Measurements from ENCODE around the gene COLEC12. TPM values are rescaled to one million over a fixed set of nuclear protein-coding genes. Genes with fewer than 3 reads are reported as not detected.

Gene COLEC12
- total and polyA plus RNA-seq, 10 of the 15 experiments (the other 5 are each of a cell fraction or from before 2014, with no cell fraction given) = 0.04 to 0.05 TPM; not detected in 8

DNA sequence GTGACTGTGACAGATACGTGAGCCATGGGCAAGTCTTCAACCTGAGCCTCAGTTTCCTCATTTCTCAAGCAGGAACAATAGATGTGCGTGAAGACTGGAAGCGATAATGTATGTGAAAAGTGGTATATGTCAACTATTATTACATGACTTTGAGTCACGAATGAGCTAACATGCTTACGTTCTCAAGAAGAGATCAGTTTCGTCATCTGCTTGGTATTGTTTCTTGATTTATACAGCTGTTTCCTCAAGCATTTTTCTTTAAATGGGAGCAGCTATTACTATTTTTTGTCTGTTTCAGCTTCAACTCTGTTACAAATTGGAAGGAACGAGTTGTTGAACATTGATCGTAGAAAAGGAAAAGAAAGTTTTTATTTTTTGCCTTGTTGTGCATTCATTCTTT is 184.1 kb downstream of the COLEC12 start:
- SMC1A ChIA-PET (ENCODE audit: uncharacterized antibody, unreplicated experiment) = no interaction called here

GRCh38 chr18:313931-314330 is 186.6 kb downstream of the COLEC12 start:
- intact Hi-C loops (cut with micrococcal nuclease; ENCODE audit: unreplicated experiment) (no loop called here), in situ Hi-C loops (cut with MboI) (no loop called here)
- Histone ChIP-seq H3K27ac (ENCODE audit: control insufficient read depth, insufficient read depth) (no peak overlapping the region), H3K27me3 (replicated peaks in 1 of 2; ENCODE audit: control insufficient read depth in 2 of 2, insufficient read depth in 2 of 2, low read length in 1 of 2) (no peaks in the 10 kb centered on the region), H3K36me3 (ENCODE audit: control insufficient read depth in 2 of 2, insufficient read depth in 2 of 2, low read length in 1 of 2) (no peaks in the 10 kb centered on the region), H3K4me3 (no peak overlapping the region), H3K79me2 (ENCODE audit: control insufficient read depth, insufficient read depth, low read length) (no peaks in the 10 kb centered on the region), H4K20me1 (ENCODE audit: control insufficient read depth, insufficient read depth) (no peaks in the 10 kb centered on the region), H3K9me3 (replicated peaks; ENCODE audit: control insufficient read depth, insufficient read depth, low read length) (no peaks in the 10 kb centered on the region), H3K4me2 (ENCODE audit: control insufficient read depth, insufficient read depth) (no peak overlapping the region), H2AFZ (ENCODE audit: control insufficient read depth, low read depth, low read length) (no peak overlapping the region), H3K4me1 (ENCODE audit: control insufficient read depth, insufficient read depth, low read length) (no peaks in the 10 kb centered on the region), H3K9ac (ENCODE audit: control insufficient read depth, insufficient read depth, low read length) (no peak overlapping the region)
- FAIRE-seq = no peak
- ChIA-PET SMC1A (ENCODE audit: uncharacterized antibody, unreplicated experiment) (no interaction called here), RAD21 (ENCODE audit: unreplicated experiment) (no interaction called here), POLR2A (no interaction called here), CTCF (no interaction called here)
- DNase-seq (ENCODE audit: low read depth, low spot score) = no peak
- ATAC-seq = no peak
- no TSS peak for BruUV-seq (replicated peaks)
- TF ChIP-seq ZSCAN29 (IDR thresholded peaks at IDR 0.05) (no peak), SMAD1 (IDR thresholded peaks at IDR 0.05; ENCODE audit: low read depth, partially characterized antibody) (no peak), MAX (IDR thresholded peaks at IDR 0.05; ENCODE audit: low read depth, low read length) (no peak), SIN3A (IDR thresholded peaks at IDR 0.05; ENCODE audit: low read depth, low read length) (no peak), MTA3 (IDR thresholded peaks at IDR 0.05; ENCODE audit: borderline replicate concordance, low read length) (no peak), IKZF1 (conservative IDR thresholded peaks at IDR 0.05) (no peak)
- TF ChIP-seq, protein P1, sequence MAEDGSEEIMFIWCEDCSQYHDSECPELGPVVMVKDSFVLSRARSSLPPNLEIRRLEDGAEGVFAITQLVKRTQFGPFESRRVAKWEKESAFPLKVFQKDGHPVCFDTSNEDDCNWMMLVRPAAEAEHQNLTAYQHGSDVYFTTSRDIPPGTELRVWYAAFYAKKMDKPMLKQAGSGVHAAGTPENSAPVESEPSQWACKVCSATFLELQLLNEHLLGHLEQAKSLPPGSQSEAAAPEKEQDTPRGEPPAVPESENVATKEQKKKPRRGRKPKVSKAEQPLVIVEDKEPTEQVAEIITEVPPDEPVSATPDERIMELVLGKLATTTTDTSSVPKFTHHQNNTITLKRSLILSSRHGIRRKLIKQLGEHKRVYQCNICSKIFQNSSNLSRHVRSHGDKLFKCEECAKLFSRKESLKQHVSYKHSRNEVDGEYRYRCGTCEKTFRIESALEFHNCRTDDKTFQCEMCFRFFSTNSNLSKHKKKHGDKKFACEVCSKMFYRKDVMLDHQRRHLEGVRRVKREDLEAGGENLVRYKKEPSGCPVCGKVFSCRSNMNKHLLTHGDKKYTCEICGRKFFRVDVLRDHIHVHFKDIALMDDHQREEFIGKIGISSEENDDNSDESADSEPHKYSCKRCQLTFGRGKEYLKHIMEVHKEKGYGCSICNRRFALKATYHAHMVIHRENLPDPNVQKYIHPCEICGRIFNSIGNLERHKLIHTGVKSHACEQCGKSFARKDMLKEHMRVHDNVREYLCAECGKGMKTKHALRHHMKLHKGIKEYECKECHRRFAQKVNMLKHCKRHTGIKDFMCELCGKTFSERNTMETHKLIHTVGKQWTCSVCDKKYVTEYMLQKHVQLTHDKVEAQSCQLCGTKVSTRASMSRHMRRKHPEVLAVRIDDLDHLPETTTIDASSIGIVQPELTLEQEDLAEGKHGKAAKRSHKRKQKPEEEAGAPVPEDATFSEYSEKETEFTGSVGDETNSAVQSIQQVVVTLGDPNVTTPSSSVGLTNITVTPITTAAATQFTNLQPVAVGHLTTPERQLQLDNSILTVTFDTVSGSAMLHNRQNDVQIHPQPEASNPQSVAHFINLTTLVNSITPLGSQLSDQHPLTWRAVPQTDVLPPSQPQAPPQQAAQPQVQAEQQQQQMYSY (CRISPR knock-in tag; IDR thresholded peaks at IDR 0.05) = no peak

More for the DNA sequence above, 184.1 kb downstream of the COLEC12 start:
- Histone ChIP-seq H2AFZ (ENCODE audit: control insufficient read depth, low read depth, low read length) (no peak overlapping the region), H3K4me3 (no peak overlapping the region), H3K4me2 (ENCODE audit: control insufficient read depth, insufficient read depth) (no peak overlapping the region), H3K27ac (ENCODE audit: control insufficient read depth, insufficient read depth) (no peak overlapping the region), H3K79me2 (ENCODE audit: control insufficient read depth, insufficient read depth, low read length) (no peaks in the 10 kb centered on the region), H3K4me1 (ENCODE audit: control insufficient read depth, insufficient read depth, low read length) (no peaks in the 10 kb centered on the region), H4K20me1 (ENCODE audit: control insufficient read depth, insufficient read depth) (no peaks in the 10 kb centered on the region), H3K9ac (ENCODE audit: control insufficient read depth, insufficient read depth, low read length) (no peak overlapping the region), H3K27me3 (replicated peaks in 1 of 2; ENCODE audit: control insufficient read depth in 2 of 2, insufficient read depth in 2 of 2, low read length in 1 of 2) (no peaks in the 10 kb centered on the region), H3K9me3 (replicated peaks; ENCODE audit: control insufficient read depth, insufficient read depth, low read length) (no peaks in the 10 kb centered on the region), H3K36me3 (ENCODE audit: control insufficient read depth in 2 of 2, insufficient read depth in 2 of 2, low read length in 1 of 2) (no peaks in the 10 kb centered on the region)
- ChIA-PET RAD21 (ENCODE audit: unreplicated experiment) (no interaction called here), POLR2A (no interaction called here), CTCF (no interaction called here)
- WGBS (ENCODE audit: insufficient coverage, insufficient replicate concordance, low lambda C conversion rate, missing lambda C conversion rate) = 47% methylated on average over 8 of the region's 8 CpGs
- BruUV-seq (replicated peaks) = no TSS peak
- TF ChIP-seq, protein P1 (CRISPR knock-in tag; IDR thresholded peaks at IDR 0.05) = no peak
- FAIRE-seq (no peak), DNase-seq (ENCODE audit: low read depth, low spot score) (no peak), ATAC-seq (no peak)
- in situ Hi-C loops (cut with MboI) = no loop called here
- intact Hi-C loops (cut with micrococcal nuclease; ENCODE audit: unreplicated experiment) = no loop called here

Data from GM12878 (cell line).